ENCODE measurements around the gene SNCAIP. TPM values are rescaled to one million over a fixed set of nuclear protein-coding genes. Genes with fewer than 3 reads are reported as not detected.

The SNCAIP gene
- total RNA-seq, 2 donors from 2014 or later: not detected

GRCh38 chr5:122297587-122298298 lies 14.3 kb upstream of the SNCAIP start:
- H3K4me1 Mint-ChIP-seq (ENCODE audit: low read depth): no peaks in the 10 kb centered on the region

GRCh38 chr5:122300374-122300773 lies 11.7 kb upstream of the SNCAIP start:
- DNase-seq: no peak
- ATAC-seq (replicated peaks in 1 of 2): no peak
- H3K4me1 Mint-ChIP-seq (ENCODE audit: low read depth): no peaks in the 10 kb centered on the region
- no peak overlapping the region for H3K27ac Mint-ChIP-seq
- H3K9me3 Mint-ChIP-seq: no peaks in the 10 kb centered on the region
- no peaks in the 10 kb centered on the region for H3K36me3 Mint-ChIP-seq (ENCODE audit: insufficient read depth in 2 of 2)
- H3K27me3 Mint-ChIP-seq (ENCODE audit: low read depth): no peaks in the 10 kb centered on the region
- H3K4me3 Mint-ChIP-seq: no peak overlapping the region

More at GRCh38 chr5:122297587-122298298, 14.3 kb upstream of the SNCAIP start:
- no peaks in the 10 kb centered on the region for H3K9me3 Mint-ChIP-seq
- no peak overlapping the region for H3K27ac Mint-ChIP-seq
- H3K36me3 Mint-ChIP-seq (ENCODE audit: insufficient read depth in 2 of 2): no peaks in the 10 kb centered on the region
- no peak for DNase-seq
- no peak for ATAC-seq (replicated peaks in 1 of 2)
- H3K27me3 Mint-ChIP-seq (ENCODE audit: low read depth): no peaks in the 10 kb centered on the region
- no peak overlapping the region for H3K4me3 Mint-ChIP-seq

- Mint-ChIP-seq H3K27ac (no peak overlapping the region), H3K9me3 (no peaks in the 10 kb centered on the region), H3K4me3 (no peak overlapping the region), H3K36me3 (ENCODE audit: insufficient read depth in 2 of 2) (no peaks in the 10 kb centered on the region), H3K4me1 (ENCODE audit: low read depth) (no peaks in the 10 kb centered on the region), H3K27me3 (ENCODE audit: low read depth) (no peaks in the 10 kb centered on the region)
- ATAC-seq (replicated peaks in 1 of 2) (no peak), DNase-seq (no peak)
These were observed 11.0 kb upstream of the SNCAIP start for GRCh38 chr5:122301016-122301415.

- Mint-ChIP-seq H3K4me1 (ENCODE audit: low read depth) (no peaks in the 10 kb centered on the region), H3K4me3 (no peak overlapping the region), H3K9me3 (peaks cover 2 to 3% of the 10 kb centered on the region in 2 donors), H3K27me3 (ENCODE audit: low read depth) (peaks cover 7% of the 10 kb centered on the region), H3K36me3 (ENCODE audit: insufficient read depth in 2 of 2) (no peaks in the 10 kb centered on the region), H3K27ac (no peak overlapping the region)
- ATAC-seq (replicated peaks in 1 of 2) (no peak), DNase-seq (no peak)
These were observed 7.4 kb upstream of the SNCAIP start for GRCh38 chr5:122304471-122305215.

GRCh38 chr5:122306461-122306860 lies 5.6 kb upstream of the SNCAIP start:
- ATAC-seq (replicated peaks in 1 of 2) (no peak), DNase-seq (no peak)
- no peak overlapping the region for H3K4me3 Mint-ChIP-seq
- no peaks in the 10 kb centered on the region for H3K36me3 Mint-ChIP-seq (ENCODE audit: insufficient read depth in 2 of 2)
- H3K9me3 Mint-ChIP-seq: peaks cover 2 to 3% of the 10 kb centered on the region in 2 donors
- peaks cover 25% of the 10 kb centered on the region for H3K27me3 Mint-ChIP-seq (ENCODE audit: low read depth)
- no peak overlapping the region for H3K27ac Mint-ChIP-seq
- H3K4me1 Mint-ChIP-seq (ENCODE audit: low read depth): no peaks in the 10 kb centered on the region

GRCh38 chr5:122310889-122311288 lies 1.1 kb upstream of the SNCAIP start:
- Mint-ChIP-seq H3K27me3 (ENCODE audit: low read depth) (peaks cover 56% of the 10 kb centered on the region), H3K4me3 (peak overlapping the region; percentile 6 to 15), H3K4me1 (ENCODE audit: low read depth) (peaks cover 6% of the 10 kb centered on the region), H3K27ac (no peak overlapping the region), H3K36me3 (ENCODE audit: insufficient read depth in 2 of 2) (no peaks in the 10 kb centered on the region), H3K9me3 (peaks cover 2 to 3% of the 10 kb centered on the region in 2 donors)
- ATAC-seq (replicated peaks in 1 of 2) (no peak), DNase-seq (no peak)

GRCh38 chr5:122311497-122311960 lies 508 bp upstream of the SNCAIP start:
- DNase-seq (no peak), ATAC-seq (replicated peaks in 1 of 2) (no peak)
- peaks cover 0 to 2% of the 10 kb centered on the region in 2 donors for H3K9me3 Mint-ChIP-seq
- H3K27me3 Mint-ChIP-seq (ENCODE audit: low read depth): peaks cover 61% of the 10 kb centered on the region
- H3K4me1 Mint-ChIP-seq (ENCODE audit: low read depth): peaks cover 6% of the 10 kb centered on the region
- peak overlapping the region; percentile 41 to 65 for H3K4me3 Mint-ChIP-seq
- H3K27ac Mint-ChIP-seq: no peak overlapping the region
- no peaks in the 10 kb centered on the region for H3K36me3 Mint-ChIP-seq (ENCODE audit: insufficient read depth in 2 of 2)

GRCh38 chr5:122312591-122313406 lies 762 bp downstream of the SNCAIP start:
- Mint-ChIP-seq H3K27ac (no peak overlapping the region), H3K27me3 (ENCODE audit: low read depth) (peaks cover 61% of the 10 kb centered on the region), H3K4me1 (ENCODE audit: low read depth) (peaks cover 6% of the 10 kb centered on the region), H3K9me3 (peaks cover 0 to 2% of the 10 kb centered on the region in 2 donors), H3K36me3 (ENCODE audit: insufficient read depth in 2 of 2) (no peaks in the 10 kb centered on the region), H3K4me3 (peak overlapping the region; percentile 45 to 55)
- DNase-seq (no peak), ATAC-seq (replicated peaks in 1 of 2) (no peak)

- Mint-ChIP-seq H3K9me3 (peaks cover 0 to 2% of the 10 kb centered on the region in 2 donors), H3K27me3 (ENCODE audit: low read depth) (peaks cover 60% of the 10 kb centered on the region), H3K4me1 (ENCODE audit: low read depth) (peaks cover 6% of the 10 kb centered on the region), H3K4me3 (no peak overlapping the region), H3K27ac (no peak overlapping the region), H3K36me3 (ENCODE audit: insufficient read depth in 2 of 2) (no peaks in the 10 kb centered on the region)
- ATAC-seq (replicated peaks in 1 of 2): no peak
- DNase-seq: no peak
These were observed 2.0 kb downstream of the SNCAIP start for GRCh38 chr5:122314036-122314435.

GRCh38 chr5:122315521-122315920 lies 3.5 kb downstream of the SNCAIP start:
- DNase-seq (no peak), ATAC-seq (replicated peaks in 1 of 2) (no peak)
- H3K4me3 Mint-ChIP-seq: no peak overlapping the region
- H3K27me3 Mint-ChIP-seq (ENCODE audit: low read depth): peaks cover 45% of the 10 kb centered on the region
- no peaks in the 10 kb centered on the region for H3K36me3 Mint-ChIP-seq (ENCODE audit: insufficient read depth in 2 of 2)
- peaks cover 6% of the 10 kb centered on the region for H3K4me1 Mint-ChIP-seq (ENCODE audit: low read depth)
- no peaks in the 10 kb centered on the region for H3K9me3 Mint-ChIP-seq
- no peak overlapping the region for H3K27ac Mint-ChIP-seq

GRCh38 chr5:122316656-122317055 lies 4.6 kb downstream of the SNCAIP start:
- Mint-ChIP-seq H3K9me3 (no peaks in the 10 kb centered on the region), H3K4me3 (no peak overlapping the region), H3K27ac (no peak overlapping the region), H3K36me3 (ENCODE audit: insufficient read depth in 2 of 2) (no peaks in the 10 kb centered on the region), H3K4me1 (ENCODE audit: low read depth) (peaks cover 6% of the 10 kb centered on the region), H3K27me3 (ENCODE audit: low read depth) (peaks cover 41% of the 10 kb centered on the region)
- ATAC-seq (replicated peaks in 1 of 2) (no peak), DNase-seq (no peak)

- Mint-ChIP-seq H3K27me3 (ENCODE audit: low read depth) (peaks cover 17% of the 10 kb centered on the region), H3K4me3 (no peak overlapping the region)
These were observed 7.9 kb downstream of the SNCAIP start for GRCh38 chr5:122319897-122320296.

GRCh38 chr5:122321921-122322320 lies 9.9 kb downstream of the SNCAIP start:
- Mint-ChIP-seq H3K27ac (no peak overlapping the region), H3K27me3 (ENCODE audit: low read depth) (peaks cover 6% of the 10 kb centered on the region), H3K4me1 (ENCODE audit: low read depth) (no peaks in the 10 kb centered on the region), H3K4me3 (no peak overlapping the region), H3K36me3 (ENCODE audit: insufficient read depth in 2 of 2) (no peaks in the 10 kb centered on the region), H3K9me3 (no peaks in the 10 kb centered on the region)
- no peak for DNase-seq
- no peak for ATAC-seq (replicated peaks in 1 of 2)

More at GRCh38 chr5:122319897-122320296, 7.9 kb downstream of the SNCAIP start:
- Mint-ChIP-seq H3K27ac (no peak overlapping the region), H3K9me3 (no peaks in the 10 kb centered on the region), H3K36me3 (ENCODE audit: insufficient read depth in 2 of 2) (no peaks in the 10 kb centered on the region), H3K4me1 (ENCODE audit: low read depth) (no peaks in the 10 kb centered on the region)
- ATAC-seq (replicated peaks in 1 of 2) (no peak), DNase-seq (no peak)

Measured in activated T-cell treated with anti-CD3 and anti-CD28 coated beads, Interleukin-2, amount 50 U/mL, for 72 hours (primary cell).